Sciatic nerve (tissue), 2 donors: ENCODE measurements around the gene TBC1D22A. TPM values are rescaled to one million over a fixed set of nuclear protein-coding genes. Genes with fewer than 3 reads are reported as not detected.

ENCODE experiments used
- ATAC-seq: fragments of 200-7000 bp; cut with Tn5 transposase; one replicate; pipeline ENCODE4 v1.9.1; 2020; ENCODE audit warnings: mild to moderate bottlenecking, moderate library complexity
- DNase-seq: peaks from one replicate; pipeline ENCODE4 v3.0.0-alpha.2; 2020; ENCODE audit warnings: low spot score
- intact Hi-C: fragments of 100-400 bp; cut with DNase I; formaldehyde crosslinking; loops from one replicate; pipeline ENCODE4 v1.14.2; 2022
- total RNA-seq: library from RNA; stranded (reverse); fragmentation: NEBNext Ultra II Directional; extraction: Animal tissue kit (Norgen Biotek cat#: 25700); gene quantifications from one replicate; pipeline ENCODE4 v1.2.1, GENCODE V29; 2021
- donor health status: DM: no; HTN: no; CAD: no.
- donor health status: DM: no; HTN: no; CAD: no.

The TBC1D22A gene
- total RNA-seq, 1 donor from 2014 or later = 36.3 TPM

- ATAC-seq (no peak), DNase-seq (peak; percentile 36)
- intact Hi-C loops = no loop called here
These were observed 160.9 kb downstream of the TBC1D22A start for GRCh38 chr22:46923394-46923793.

GRCh38 chr22:46925818-46926217 is 163.4 kb downstream of the TBC1D22A start:
- DNase-seq = no peak
- intact Hi-C loops = no loop called here
- no peak for ATAC-seq

GRCh38 chr22:46929046-46929709 is 166.7 kb downstream of the TBC1D22A start:
- intact Hi-C loops = no loop called here
- DNase-seq (no peak), ATAC-seq (no peak)

GRCh38 chr22:46929710-46930204 is 167.3 kb downstream of the TBC1D22A start:
- ATAC-seq = no peak

GRCh38 chr22:46931414-46931813 is 169.0 kb downstream of the TBC1D22A start:
- intact Hi-C loops = loop anchor here (5.0 kb wide), 1 partner anchor 596 kb away; no protein-coding TSS in a partner anchor
- no peak for ATAC-seq
- DNase-seq = no peak

More at GRCh38 chr22:46929710-46930204, 167.3 kb downstream of the TBC1D22A start:
- DNase-seq = peak; percentile 19
- intact Hi-C loops = loop anchor here (5.0 kb wide), 1 partner anchor 598 kb away; no protein-coding TSS in a partner anchor

GRCh38 chr22:46931881-46932280 is 169.4 kb downstream of the TBC1D22A start:
- ATAC-seq = no peak
- intact Hi-C loops = loop anchor here (5.0 kb wide), 1 partner anchor 595 kb away; no protein-coding TSS in a partner anchor
- no peak for DNase-seq

GRCh38 chr22:46933040-46933930 is 170.8 kb downstream of the TBC1D22A start:
- intact Hi-C loops = loop anchor here (5.0 kb wide), 1 partner anchor 594 kb away; no protein-coding TSS in a partner anchor
- DNase-seq (peak; percentile 13), ATAC-seq (no peak)

GRCh38 chr22:46934172-46934745 is 171.8 kb downstream of the TBC1D22A start:
- intact Hi-C loops = loop anchor here (5.0 kb wide), 1 partner anchor 593 kb away; no protein-coding TSS in a partner anchor
- no peak for DNase-seq
- no peak for ATAC-seq

- intact Hi-C loops = loop anchor here (5.0 kb wide), 1 partner anchor 592 kb away; no protein-coding TSS in a partner anchor
- ATAC-seq (no peak), DNase-seq (no peak)
These were observed 172.5 kb downstream of the TBC1D22A start for GRCh38 chr22:46934746-46935491.

GRCh38 chr22:46935506-46936377 is 173.3 kb downstream of the TBC1D22A start:
- peak; percentile 64 for ATAC-seq
- intact Hi-C loops = no loop called here
- no peak for DNase-seq

- peak; percentile 58 for DNase-seq
- intact Hi-C loops = no loop called here
- ATAC-seq = peak; percentile 56
These were observed 174.0 kb downstream of the TBC1D22A start for GRCh38 chr22:46936378-46936903.

- intact Hi-C loops = no loop called here
- ATAC-seq = no peak
These were observed 174.7 kb downstream of the TBC1D22A start for GRCh38 chr22:46937185-46937584.

GRCh38 chr22:46937939-46938338 is 175.5 kb downstream of the TBC1D22A start:
- DNase-seq (no peak), ATAC-seq (no peak)
- intact Hi-C loops = no loop called here

More at GRCh38 chr22:46937185-46937584, 174.7 kb downstream of the TBC1D22A start:
- peak; percentile 19 for DNase-seq

- intact Hi-C loops = no loop called here
- DNase-seq (no peak), ATAC-seq (peak; percentile 72)
These were observed 179.7 kb downstream of the TBC1D22A start for GRCh38 chr22:46941968-46942798.

- DNase-seq = no peak
- ATAC-seq = peak; percentile 91
- intact Hi-C loops = no loop called here
These were observed 180.6 kb downstream of the TBC1D22A start for GRCh38 chr22:46942799-46943785.
